Measurements from ENCODE around the gene ANKRD17. TPM values are rescaled to one million over a fixed set of nuclear protein-coding genes. Genes with fewer than 3 reads are reported as not detected.

Gene ANKRD17
- total RNA-seq, 1 donor from 2014 or later: 55.5 TPM

DNA sequence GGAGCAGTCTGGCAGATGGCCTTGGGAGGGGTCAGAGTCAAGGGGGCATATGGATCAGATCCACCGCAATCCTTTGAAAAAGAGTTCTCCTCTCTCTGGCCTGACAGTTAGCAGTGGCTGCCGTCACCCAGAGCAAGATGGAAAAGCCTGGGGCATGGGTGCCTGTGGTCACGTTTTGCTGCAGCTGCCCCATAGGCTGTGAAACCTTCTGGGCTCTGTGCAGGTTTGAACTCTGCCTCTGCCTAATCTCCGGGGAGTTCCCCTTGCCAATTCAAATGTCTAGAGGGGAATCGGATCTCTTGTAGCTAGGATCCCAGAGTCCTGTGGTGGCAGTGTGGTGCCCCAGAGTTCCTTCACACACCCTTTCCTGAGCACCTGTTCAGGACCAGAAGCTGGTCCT, 23.4 kb upstream of the ANKRD17 start:
- TF ChIP-seq, protein P1, sequence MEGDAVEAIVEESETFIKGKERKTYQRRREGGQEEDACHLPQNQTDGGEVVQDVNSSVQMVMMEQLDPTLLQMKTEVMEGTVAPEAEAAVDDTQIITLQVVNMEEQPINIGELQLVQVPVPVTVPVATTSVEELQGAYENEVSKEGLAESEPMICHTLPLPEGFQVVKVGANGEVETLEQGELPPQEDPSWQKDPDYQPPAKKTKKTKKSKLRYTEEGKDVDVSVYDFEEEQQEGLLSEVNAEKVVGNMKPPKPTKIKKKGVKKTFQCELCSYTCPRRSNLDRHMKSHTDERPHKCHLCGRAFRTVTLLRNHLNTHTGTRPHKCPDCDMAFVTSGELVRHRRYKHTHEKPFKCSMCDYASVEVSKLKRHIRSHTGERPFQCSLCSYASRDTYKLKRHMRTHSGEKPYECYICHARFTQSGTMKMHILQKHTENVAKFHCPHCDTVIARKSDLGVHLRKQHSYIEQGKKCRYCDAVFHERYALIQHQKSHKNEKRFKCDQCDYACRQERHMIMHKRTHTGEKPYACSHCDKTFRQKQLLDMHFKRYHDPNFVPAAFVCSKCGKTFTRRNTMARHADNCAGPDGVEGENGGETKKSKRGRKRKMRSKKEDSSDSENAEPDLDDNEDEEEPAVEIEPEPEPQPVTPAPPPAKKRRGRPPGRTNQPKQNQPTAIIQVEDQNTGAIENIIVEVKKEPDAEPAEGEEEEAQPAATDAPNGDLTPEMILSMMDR (IDR thresholded peaks at IDR 0.05): no peak
- H3K27me3 ChIP-seq: no peaks in the 10 kb centered on the region
- no peaks in the 10 kb centered on the region for H3K36me3 ChIP-seq
- no peak overlapping the region for H3K4me3 ChIP-seq
- H3K27ac ChIP-seq: no peak overlapping the region
- intact Hi-C loops (cut with DNase I): no loop called here
- H3K4me1 ChIP-seq: no peaks in the 10 kb centered on the region
- DNase-seq (ENCODE audit: extremely low spot score in 2 of 2): no peak
- no peaks in the 10 kb centered on the region for H3K9me3 ChIP-seq

DNA sequence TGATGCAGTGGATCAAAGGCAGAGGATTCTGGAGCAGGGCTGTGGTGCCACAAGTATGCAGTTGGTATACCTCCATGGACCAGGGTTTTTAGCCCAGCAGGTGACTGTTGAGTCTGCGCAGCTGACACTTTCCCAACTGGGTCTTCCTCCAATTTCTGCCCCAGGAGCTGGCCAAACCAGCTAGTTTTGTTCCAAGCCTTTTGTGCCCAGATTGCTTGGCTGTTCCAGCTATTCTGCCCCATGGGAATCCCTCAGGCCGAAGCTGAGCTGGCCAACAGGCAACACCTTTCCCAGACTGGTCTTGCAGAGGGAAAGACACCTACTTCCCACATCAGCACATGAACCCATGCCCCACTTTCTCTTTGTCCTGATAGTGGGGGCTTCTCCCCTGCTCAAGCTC, 22.8 kb upstream of the ANKRD17 start:
- no peak overlapping the region for H3K27ac ChIP-seq
- no peaks in the 10 kb centered on the region for H3K9me3 ChIP-seq
- H3K4me3 ChIP-seq: no peak overlapping the region
- TF ChIP-seq, protein P1 (IDR thresholded peaks at IDR 0.05): no peak
- TF ChIP-seq POLR2AphosphoS5 (IDR thresholded peaks at IDR 0.05; ENCODE audit: insufficient read depth in 1 of 2, low read depth in 1 of 2) (no peak), POLR2A (IDR thresholded peaks at IDR 0.05) (no peak)
- DNase-seq (ENCODE audit: extremely low spot score in 2 of 2): no peak
- intact Hi-C loops (cut with DNase I): no loop called here
- H3K36me3 ChIP-seq: no peaks in the 10 kb centered on the region
- no peaks in the 10 kb centered on the region for H3K27me3 ChIP-seq
- no peaks in the 10 kb centered on the region for H3K4me1 ChIP-seq

DNA sequence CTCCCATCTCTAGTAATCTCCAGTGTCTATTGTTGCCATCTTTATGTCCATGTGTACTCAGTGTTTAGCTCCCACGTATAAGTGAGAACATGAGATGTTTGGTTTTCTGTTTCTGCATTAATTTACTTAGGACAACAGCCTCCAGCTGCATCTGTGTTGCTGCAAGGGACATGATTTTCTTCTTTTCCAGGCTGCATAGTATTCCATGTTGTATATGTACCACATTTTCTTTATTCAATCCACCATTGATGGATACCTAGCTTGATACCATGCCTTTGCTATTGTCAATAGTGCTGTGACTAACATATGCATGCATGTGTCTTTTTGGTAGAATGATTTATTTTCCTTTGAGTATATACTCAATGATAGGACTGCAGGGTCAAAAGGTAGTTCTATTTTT, 18.6 kb upstream of the ANKRD17 start:
- H3K9me3 ChIP-seq: no peaks in the 10 kb centered on the region
- no peak overlapping the region for H3K27ac ChIP-seq
- H3K4me3 ChIP-seq: no peak overlapping the region
- no peaks in the 10 kb centered on the region for H3K4me1 ChIP-seq
- H3K36me3 ChIP-seq: no peaks in the 10 kb centered on the region
- DNase-seq (ENCODE audit: extremely low spot score in 2 of 2): no peak
- TF ChIP-seq POLR2A (IDR thresholded peaks at IDR 0.05): no peak
- TF ChIP-seq POLR2AphosphoS5 (IDR thresholded peaks at IDR 0.05; ENCODE audit: insufficient read depth in 1 of 2, low read depth in 1 of 2): no peak
- TF ChIP-seq, protein P1 (IDR thresholded peaks at IDR 0.05): no peak
- H3K27me3 ChIP-seq: no peaks in the 10 kb centered on the region
- intact Hi-C loops (cut with DNase I): no loop called here

DNA sequence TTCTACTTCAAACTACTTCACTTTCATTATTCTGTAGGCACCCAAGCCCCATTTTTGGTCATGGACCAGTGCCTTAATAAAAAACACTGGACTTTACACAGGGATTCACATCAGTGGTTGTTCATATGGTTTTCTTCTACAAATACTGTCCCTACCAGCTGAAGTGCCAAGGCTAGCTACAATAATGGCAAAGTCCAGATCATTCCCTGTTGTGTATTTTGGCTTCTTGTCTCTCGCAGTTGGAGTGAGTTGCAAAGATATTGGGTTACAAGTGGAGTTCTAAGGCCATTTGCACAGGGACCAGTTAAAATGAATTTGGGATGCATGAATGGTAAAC, 16.7 kb upstream of the ANKRD17 start:
- Histone ChIP-seq H3K27me3 (no peaks in the 10 kb centered on the region), H3K4me1 (no peaks in the 10 kb centered on the region), H3K27ac (no peak overlapping the region), H3K9me3 (no peaks in the 10 kb centered on the region), H3K4me3 (no peak overlapping the region), H3K36me3 (no peaks in the 10 kb centered on the region)
- DNase-seq (ENCODE audit: extremely low spot score in 2 of 2): no peak
- TF ChIP-seq, protein P1 (IDR thresholded peaks at IDR 0.05): no peak
- TF ChIP-seq POLR2A (IDR thresholded peaks at IDR 0.05): no peak
- no peak for TF ChIP-seq POLR2AphosphoS5 (IDR thresholded peaks at IDR 0.05; ENCODE audit: insufficient read depth in 1 of 2, low read depth in 1 of 2)
- intact Hi-C loops (cut with DNase I): no loop called here

DNA sequence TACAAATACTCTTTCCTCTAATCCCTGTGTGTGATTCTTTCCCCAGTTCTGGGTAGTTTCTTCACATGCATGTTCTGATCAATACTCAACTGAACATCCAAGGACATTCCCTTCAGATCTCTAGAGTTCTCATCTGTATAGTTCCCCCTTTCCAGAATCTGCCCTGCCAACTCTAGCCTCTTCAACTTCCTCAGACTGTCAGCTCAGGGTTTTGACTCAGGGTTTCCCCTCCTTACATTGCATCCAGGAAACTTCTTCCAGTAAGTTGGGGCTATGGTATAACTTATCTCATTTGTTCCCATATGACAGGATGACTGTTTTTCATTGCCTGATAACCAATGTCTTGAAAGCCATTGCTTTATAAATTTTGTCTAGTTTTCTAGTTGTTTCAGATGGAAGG, 14.2 kb upstream of the ANKRD17 start:
- DNase-seq (ENCODE audit: extremely low spot score in 2 of 2): no peak
- TF ChIP-seq POLR2A (IDR thresholded peaks at IDR 0.05) (no peak), POLR2AphosphoS5 (IDR thresholded peaks at IDR 0.05; ENCODE audit: insufficient read depth in 1 of 2, low read depth in 1 of 2) (no peak)
- TF ChIP-seq, protein P1 (IDR thresholded peaks at IDR 0.05): no peak
- Histone ChIP-seq H3K4me1 (no peaks in the 10 kb centered on the region), H3K36me3 (no peaks in the 10 kb centered on the region), H3K27me3 (no peaks in the 10 kb centered on the region), H3K4me3 (no peak overlapping the region), H3K27ac (no peak overlapping the region), H3K9me3 (no peaks in the 10 kb centered on the region)
- intact Hi-C loops (cut with DNase I): no loop called here

All from vagina (tissue), 2 donors.